ENCODE data around the gene BCL2L13.
"Not testable (repeated sequence)": the region's sequence is repeated elsewhere in the genome, so short reads cannot be mapped to it uniquely, and the experiment has no call there.

BCL2L13 gene

GRCh38 chr22:17692841-17693240 is 54.3 kb downstream of the BCL2L13 start:
- TF ChIP-seq, protein P1, sequence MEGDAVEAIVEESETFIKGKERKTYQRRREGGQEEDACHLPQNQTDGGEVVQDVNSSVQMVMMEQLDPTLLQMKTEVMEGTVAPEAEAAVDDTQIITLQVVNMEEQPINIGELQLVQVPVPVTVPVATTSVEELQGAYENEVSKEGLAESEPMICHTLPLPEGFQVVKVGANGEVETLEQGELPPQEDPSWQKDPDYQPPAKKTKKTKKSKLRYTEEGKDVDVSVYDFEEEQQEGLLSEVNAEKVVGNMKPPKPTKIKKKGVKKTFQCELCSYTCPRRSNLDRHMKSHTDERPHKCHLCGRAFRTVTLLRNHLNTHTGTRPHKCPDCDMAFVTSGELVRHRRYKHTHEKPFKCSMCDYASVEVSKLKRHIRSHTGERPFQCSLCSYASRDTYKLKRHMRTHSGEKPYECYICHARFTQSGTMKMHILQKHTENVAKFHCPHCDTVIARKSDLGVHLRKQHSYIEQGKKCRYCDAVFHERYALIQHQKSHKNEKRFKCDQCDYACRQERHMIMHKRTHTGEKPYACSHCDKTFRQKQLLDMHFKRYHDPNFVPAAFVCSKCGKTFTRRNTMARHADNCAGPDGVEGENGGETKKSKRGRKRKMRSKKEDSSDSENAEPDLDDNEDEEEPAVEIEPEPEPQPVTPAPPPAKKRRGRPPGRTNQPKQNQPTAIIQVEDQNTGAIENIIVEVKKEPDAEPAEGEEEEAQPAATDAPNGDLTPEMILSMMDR (IDR thresholded peaks at IDR 0.05; ENCODE audit: insufficient read depth, low read depth, low read length, missing control alignments): no peak
- no peak overlapping the region for H3K4me3 ChIP-seq (ENCODE audit: low read depth, low read length)
- DNase-seq (ENCODE audit: low read depth): no peak

DNA sequence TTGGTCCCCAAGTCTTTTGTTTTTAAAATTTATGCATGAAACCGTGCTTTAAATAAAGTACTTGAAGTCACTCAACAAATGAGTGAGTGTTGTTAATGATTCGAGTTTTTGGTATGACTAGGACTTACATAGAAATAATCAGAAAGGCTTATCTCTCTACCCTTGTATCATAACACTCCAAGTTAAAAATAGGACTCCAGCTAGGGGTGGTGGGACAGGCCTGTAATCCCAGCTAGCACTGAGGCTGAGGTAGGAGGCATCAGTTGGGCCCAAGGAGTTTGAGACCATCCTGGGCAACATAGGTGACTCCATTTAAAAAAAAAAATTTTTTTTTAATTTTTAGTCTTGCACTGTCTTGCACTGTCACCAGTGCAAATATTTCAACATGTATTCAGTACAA is 55.6 kb downstream of the BCL2L13 start:
- TF ChIP-seq, protein P1 (IDR thresholded peaks at IDR 0.05; ENCODE audit: insufficient read depth, low read depth, low read length, missing control alignments): no peak
- no peak overlapping the region for H3K4me3 ChIP-seq (ENCODE audit: low read depth, low read length)
- DNase-seq (ENCODE audit: low read depth): no peak

- DNase-seq (ENCODE audit: low read depth): no peak
- TF ChIP-seq, protein P1 (IDR thresholded peaks at IDR 0.05; ENCODE audit: insufficient read depth, low read depth, low read length, missing control alignments): no peak
- no peak overlapping the region for H3K4me3 ChIP-seq (ENCODE audit: low read depth, low read length)
Observed at GRCh38 chr22:17694752-17695151, 56.2 kb downstream of the BCL2L13 start.

DNA sequence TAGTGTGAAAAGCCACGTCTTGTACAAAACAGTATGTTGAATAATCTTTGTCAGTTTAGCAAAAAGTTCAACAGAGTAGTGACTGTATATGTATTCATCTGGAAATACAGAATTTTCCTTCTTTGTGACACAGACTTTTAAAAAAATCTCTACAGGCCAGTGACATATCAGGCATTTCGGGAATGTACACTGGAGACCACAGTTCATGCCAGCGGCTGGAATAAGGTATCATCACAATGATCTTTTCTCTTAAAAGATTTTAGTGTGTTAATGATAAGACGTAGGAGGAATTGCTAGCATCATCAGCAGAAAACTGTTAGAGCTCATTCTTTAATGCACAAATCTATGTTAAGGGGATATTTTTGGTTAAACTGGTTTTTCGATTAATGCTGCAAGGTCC is 57.4 kb downstream of the BCL2L13 start:
- TF ChIP-seq, protein P1 (IDR thresholded peaks at IDR 0.05; ENCODE audit: insufficient read depth, low read depth, low read length, missing control alignments): no peak

DNA sequence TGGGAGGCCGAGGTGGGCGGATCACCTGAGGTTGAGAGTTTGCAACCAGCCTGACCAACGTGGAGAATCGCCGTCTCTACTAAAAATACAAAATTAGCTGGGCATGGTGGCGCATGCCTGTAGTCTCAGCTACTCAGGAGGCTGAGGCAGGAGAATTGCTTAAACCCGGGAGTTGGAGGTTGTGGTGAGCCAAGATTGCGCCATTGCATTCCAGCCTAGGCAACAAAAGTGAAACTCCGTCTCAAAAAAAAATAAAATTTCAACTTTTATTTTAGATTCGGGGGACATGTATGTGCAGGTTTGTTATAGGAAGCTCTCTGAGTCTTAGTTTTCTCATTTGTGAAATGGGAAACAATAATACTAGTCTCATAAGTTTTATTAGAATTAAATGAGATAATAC is 58.6 kb downstream of the BCL2L13 start:
- not testable (repeated sequence) for H3K4me3 ChIP-seq (ENCODE audit: low read depth, low read length); DNase-seq (ENCODE audit: low read depth)

More for the DNA sequence above, 57.4 kb downstream of the BCL2L13 start:
- no peak for DNase-seq (ENCODE audit: low read depth)
- no peak overlapping the region for H3K4me3 ChIP-seq (ENCODE audit: low read depth, low read length)

GRCh38 chr22:17698276-17698675 is 59.7 kb downstream of the BCL2L13 start:
- not testable (repeated sequence) for DNase-seq (ENCODE audit: low read depth); H3K4me3 ChIP-seq (ENCODE audit: low read depth, low read length)

DNA sequence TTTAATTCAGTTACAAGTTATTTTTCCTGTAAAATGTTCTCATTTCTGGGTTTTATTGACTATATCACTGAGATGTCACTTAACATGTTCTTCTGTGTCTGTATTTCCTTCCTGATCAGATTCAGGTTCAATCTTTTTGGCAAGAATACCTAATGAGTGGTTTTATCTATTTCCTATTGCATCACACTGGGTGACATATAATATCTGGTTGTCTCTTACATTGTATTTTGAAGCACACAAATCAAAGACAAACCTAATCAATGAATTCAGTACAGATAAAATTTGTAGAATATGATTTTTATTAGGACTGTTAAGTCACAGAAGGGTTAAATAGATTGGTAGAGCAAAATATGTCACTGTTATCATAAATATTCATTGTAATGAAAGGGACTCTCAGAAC is 60.4 kb downstream of the BCL2L13 start:
- no peak overlapping the region for H3K4me3 ChIP-seq (ENCODE audit: low read depth, low read length)
- no peak for DNase-seq (ENCODE audit: low read depth)
- TF ChIP-seq, protein P1 (IDR thresholded peaks at IDR 0.05; ENCODE audit: insufficient read depth, low read depth, low read length, missing control alignments): no peak

DNA sequence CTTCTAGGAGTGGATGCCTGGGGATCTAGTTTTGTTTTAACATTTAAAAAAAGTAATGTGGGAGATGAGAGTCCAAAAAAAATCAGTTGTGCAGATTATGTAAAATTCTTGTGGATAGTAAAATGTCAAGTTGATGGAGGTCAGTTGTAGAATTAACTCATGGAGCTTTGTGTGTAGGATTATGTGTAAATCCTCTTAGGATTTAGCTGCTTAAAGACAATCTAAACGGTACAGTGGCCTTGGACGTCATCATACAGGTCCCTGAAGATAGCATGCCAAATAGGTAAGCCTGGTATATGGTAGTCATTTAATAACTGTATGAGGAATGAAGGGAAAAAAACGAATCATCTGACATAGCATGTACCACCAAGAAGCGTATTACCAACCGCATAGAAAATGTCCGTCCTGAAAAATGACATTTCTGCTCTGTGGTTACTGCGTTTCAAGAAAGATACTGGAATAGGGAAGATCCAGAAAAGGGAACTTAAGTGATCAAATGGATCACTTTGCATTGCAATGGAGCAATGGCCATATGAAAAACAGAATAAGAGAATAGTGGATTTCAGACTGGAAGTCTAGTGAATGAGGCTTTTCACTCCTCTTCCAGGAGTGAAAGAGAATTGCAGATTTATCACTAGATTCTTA is 61.3 kb downstream of the BCL2L13 start:
- TF ChIP-seq, protein P1 (IDR thresholded peaks at IDR 0.05; ENCODE audit: insufficient read depth, low read depth, low read length, missing control alignments): no peak
- no peak for DNase-seq (ENCODE audit: low read depth)
- no peak overlapping the region for H3K4me3 ChIP-seq (ENCODE audit: low read depth, low read length)

Measured in GM12865 (cell line).